ENCODE data around the gene PHACTR1. TPM values are rescaled to one million over a fixed set of nuclear protein-coding genes. Genes with fewer than 3 reads are reported as not detected.

PHACTR1 gene
- total and polyA plus RNA-seq, 2 of the 4 experiments (the other 2 are of a cell fraction) = not detected

DNA sequence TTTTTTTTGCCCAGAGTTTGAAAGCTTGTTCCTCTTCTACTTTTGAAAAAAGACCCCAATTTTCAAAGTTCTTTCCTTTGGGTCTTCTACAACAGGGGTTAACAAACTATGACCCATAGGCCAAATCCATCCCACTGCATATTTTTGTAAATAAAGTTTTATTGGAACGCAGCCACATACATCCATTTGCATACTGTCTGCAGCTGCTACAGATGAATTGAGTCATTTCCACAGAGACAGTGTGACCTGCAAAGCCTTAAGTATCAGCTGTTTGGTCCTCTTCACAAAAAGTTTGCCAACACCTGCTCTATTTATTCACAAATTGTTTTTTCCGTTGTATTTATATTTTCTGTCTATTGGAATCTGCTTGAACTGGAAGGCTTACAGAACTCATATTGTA, 422.6 kb downstream of the PHACTR1 start:
- Histone ChIP-seq H3K14ac (replicated peaks; ENCODE audit: low read depth, low read length) (no peak overlapping the region), H3K4ac (ENCODE audit: low read depth, low read length) (no peak overlapping the region), H3K4me1 (ENCODE audit: control insufficient read depth, insufficient read depth, low read length) (no peaks in the 10 kb centered on the region), H3K9me1 (ENCODE audit: insufficient read depth, low read length) (no peaks in the 10 kb centered on the region), H2AK5ac (ENCODE audit: low read depth, low read length) (no peak overlapping the region), H2BK20ac (ENCODE audit: low read depth, low read length) (no peak overlapping the region), H3K36me3 (ENCODE audit: control insufficient read depth, insufficient read depth, low read length) (no peaks in the 10 kb centered on the region), H2AFZ (replicated peaks; ENCODE audit: low read length, poor library complexity) (no peak overlapping the region), H2BK15ac (ENCODE audit: low read depth, low read length) (no peak overlapping the region), H3K4me3 (ENCODE audit: insufficient read depth, low read depth, low read length) (no peak overlapping the region), H3K23ac (ENCODE audit: low read depth, low read length) (no peak overlapping the region), H2BK120ac (ENCODE audit: low read depth, low read length) (no peak overlapping the region), H3K56ac (ENCODE audit: extremely low read depth, insufficient read depth, low read length) (no peak overlapping the region), H3K27ac (ENCODE audit: insufficient read depth, low read length) (no peak overlapping the region), H4K8ac (ENCODE audit: low read depth in 2 of 2, low read length in 2 of 2) (no peak overlapping the region), H3K18ac (ENCODE audit: low read depth, low read length) (no peak overlapping the region), H3K4me2 (ENCODE audit: low read depth, low read length) (no peak overlapping the region), H4K5ac (ENCODE audit: low read depth, low read length) (no peak overlapping the region), H2BK5ac (ENCODE audit: low read depth, low read length, poor library complexity, severe bottlenecking) (no peak overlapping the region), H3K9me3 (ENCODE audit: control insufficient read depth, insufficient read depth, low read length) (no peaks in the 10 kb centered on the region), H3K9ac (ENCODE audit: low read depth, low read length) (no peak overlapping the region), H4K91ac (ENCODE audit: insufficient read depth, low read depth, low read length) (no peak overlapping the region), H3K79me1 (ENCODE audit: low read depth in 1 of 2, low read length in 2 of 2) (no peaks in the 10 kb centered on the region), H4K20me1 (ENCODE audit: insufficient read depth, low read length) (no peaks in the 10 kb centered on the region), H3K27me3 (ENCODE audit: control insufficient read depth, insufficient read depth, low read length) (no peaks in the 10 kb centered on the region), H2AK9ac (replicated peaks; ENCODE audit: low read depth, low read length, poor library complexity) (no peak overlapping the region)
- no CpG with 5 or more reads among the region's 2 CpGs for WGBS, 2 experiments (ENCODE audit: extremely low coverage in 2 of 2, insufficient read length in 1 of 2)
- no peak for DNase-seq
- intact Hi-C loops (cut with micrococcal nuclease) (no loop called here), in situ Hi-C loops (cut with MboI; ENCODE audit: low sequenced_read_pairs) (no loop called here), dilution Hi-C loops (cut with HindIII; ENCODE audit: low sequenced_read_pairs, unreplicated experiment) (no loop called here)
- ChIA-PET CTCF (interaction anchor here (0.6 kb wide), 1 partner anchor 124 kb away, joined by 4 read pairs; no protein-coding TSS in a partner anchor), POLR2A (ENCODE audit: unreplicated experiment) (no interaction called here)
- no TSS peak for BruUV-seq (replicated peaks)
- ATAC-seq (ENCODE audit: low read depth) = no peak
- TF ChIP-seq SMC3 (IDR thresholded peaks at IDR 0.05; ENCODE audit: low read depth, low read length) (no peak), MXI1 (IDR thresholded peaks at IDR 0.05; ENCODE audit: borderline replicate concordance, low read depth, low read length) (no peak), CEBPB (IDR thresholded peaks at IDR 0.05; ENCODE audit: low read depth, low read length) (no peak), POLR2A (IDR thresholded peaks at IDR 0.05; ENCODE audit: low read depth, low read length) (no peak), FOS (IDR thresholded peaks at IDR 0.05; ENCODE audit: low read depth, low read length) (no peak), RAD21 (IDR thresholded peaks at IDR 0.05; ENCODE audit: low read length) (no peak)
